Stimulated activated naive CD4-positive, alpha-beta T cell (primary cell): Measurements from ENCODE around the gene BEAN1.
"Not testable (repeated sequence)": the region's sequence is repeated elsewhere in the genome, so short reads cannot be mapped to it uniquely, and the experiment has no call there.

ENCODE experiments used
- DNase-seq, 6 experiments: peaks; one replicate each; lab custom pipeline; 2025; lab: John Stamatoyannopoulos, UW

The BEAN1 gene

DNA sequence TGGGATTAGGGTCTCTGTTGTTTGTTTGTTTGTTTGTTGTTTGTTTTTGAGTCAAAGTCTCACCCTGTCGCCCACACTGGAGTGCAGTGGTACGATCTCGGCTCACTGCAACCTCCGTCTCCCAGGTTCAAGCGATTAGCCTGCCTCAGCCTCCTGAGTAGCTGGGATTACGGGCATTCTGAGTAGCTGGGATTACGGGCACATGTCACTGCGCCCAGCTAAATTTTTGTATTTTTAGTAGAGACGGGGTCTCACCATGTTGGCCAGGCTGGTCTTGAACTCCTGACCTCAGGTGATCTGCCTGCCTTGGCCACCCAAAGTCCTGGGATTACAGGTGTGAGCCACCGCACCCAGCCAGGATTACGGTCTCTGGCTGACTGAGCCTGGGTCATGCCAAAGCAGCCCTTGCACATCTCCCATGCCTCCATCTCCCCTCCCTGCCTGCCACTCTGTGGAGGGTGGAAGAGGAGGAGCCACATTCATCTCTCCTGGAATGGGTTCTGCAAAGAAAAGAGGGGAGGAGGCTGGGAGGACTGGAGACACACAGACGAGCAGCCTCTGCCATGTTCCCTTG is 59.2 kb downstream of the BEAN1 start:
- DNase-seq = no peak

DNA sequence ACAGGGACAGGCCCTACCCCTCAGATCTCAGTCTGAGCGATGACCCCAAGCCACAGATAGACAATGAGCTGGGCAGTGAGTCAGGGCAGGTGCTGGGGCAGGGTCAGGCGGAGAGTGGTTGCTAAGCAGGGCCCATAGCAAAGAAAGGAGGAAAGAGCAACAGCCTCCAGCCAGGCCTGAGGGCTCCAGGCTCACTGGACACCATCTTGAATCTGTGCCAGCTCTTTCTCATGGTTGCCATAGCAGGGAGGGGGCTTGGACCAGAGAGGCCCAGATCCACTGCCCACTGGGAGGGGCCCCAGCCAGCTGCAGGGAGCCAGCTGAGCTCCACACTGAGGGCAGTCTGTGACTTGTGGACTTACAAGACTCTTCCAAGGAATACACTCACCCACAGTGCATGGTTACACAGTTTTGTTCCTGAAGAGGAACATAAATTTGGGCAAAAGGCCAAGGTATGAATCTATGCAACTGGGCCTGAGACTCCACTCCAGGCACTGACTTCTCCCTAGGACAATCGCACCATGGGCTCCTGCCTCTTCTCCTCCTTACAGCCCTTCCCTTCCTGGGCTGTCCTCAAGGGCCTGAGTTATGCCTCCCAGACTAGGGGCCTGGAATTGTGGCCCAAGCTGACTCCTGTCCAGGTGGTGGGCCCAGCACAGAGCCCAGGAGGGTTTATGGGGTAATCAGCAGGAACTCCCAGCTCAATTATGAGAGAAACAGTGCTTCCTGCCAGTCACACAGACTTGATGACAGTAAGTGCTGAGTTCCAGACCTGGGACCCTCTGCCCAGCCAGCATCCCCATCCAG is 59.9 kb downstream of the BEAN1 start:
- DNase-seq = no peak

DNA sequence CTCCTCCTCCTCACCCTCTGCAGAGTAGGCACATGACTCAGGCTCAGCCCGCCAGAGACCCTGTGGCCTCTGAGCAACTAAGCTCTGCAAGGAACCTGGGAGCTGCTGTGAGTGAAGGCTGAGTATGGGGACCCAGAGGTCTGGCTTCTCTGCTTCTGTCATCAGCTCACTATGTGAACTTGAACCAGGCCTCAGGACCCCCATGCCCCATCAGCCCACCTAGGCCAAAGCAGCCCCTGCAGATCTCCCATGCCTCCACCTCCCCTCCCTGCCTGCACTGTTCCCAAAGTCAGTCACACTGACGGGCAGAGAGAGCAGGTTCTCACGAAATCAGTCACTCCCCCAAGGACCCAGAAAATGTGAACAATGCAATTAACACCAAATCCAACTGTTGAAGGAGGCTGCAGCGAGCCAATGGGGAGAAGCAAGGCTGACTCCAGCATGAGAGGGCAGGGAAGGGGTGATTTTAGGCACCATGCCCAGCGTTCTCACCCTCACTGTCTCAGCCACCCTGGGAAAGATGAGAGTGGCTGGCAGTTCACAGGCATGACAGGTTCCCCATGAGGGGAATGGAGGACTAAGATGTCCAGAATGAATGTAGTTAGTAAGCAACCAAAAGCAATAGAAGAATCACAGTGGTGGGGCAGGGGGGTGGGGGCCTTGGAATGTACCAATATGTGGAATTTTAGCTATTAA is 60.6 kb downstream of the BEAN1 start:
- DNase-seq = no peak

DNA sequence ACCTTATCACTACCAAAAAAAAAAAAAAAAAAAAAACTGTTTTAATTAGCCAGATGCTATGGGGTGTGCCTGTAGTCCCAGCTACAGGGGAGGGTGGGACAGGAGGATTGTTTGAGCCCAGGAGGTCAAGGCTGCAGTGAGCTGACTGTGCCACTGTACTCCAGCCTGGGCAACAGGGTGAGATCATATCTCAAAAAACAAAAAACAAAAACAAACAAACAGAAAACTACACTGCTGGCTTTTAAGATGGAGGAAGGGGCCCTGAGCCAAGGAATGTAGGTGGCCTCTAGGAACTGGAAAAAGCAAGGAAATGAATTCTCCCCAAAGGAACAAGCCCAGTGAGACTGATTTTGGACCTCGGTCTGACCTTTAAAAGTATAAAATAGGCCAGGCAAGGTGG is 61.4 kb downstream of the BEAN1 start:
- DNase-seq = no peak

DNA sequence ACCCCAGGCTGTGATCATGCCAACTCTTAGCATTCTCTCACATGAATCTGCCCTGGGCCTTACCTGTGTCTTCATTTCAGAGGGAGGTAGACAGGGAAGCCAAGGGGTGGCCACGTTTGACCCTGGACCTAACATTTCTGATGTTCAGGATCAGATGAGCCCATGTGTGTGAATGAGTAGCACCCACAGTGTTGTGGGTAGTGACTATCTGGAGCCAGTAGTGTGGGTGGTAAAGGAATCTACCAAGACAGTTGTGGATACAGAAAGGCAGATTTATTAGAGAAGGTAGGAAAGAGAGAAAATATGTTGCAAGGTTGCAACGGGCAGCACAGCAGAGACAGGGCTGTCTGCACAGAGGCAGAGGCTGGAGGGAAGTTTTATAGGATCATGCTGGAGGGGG is 62.3 kb downstream of the BEAN1 start:
- no peak for DNase-seq

DNA sequence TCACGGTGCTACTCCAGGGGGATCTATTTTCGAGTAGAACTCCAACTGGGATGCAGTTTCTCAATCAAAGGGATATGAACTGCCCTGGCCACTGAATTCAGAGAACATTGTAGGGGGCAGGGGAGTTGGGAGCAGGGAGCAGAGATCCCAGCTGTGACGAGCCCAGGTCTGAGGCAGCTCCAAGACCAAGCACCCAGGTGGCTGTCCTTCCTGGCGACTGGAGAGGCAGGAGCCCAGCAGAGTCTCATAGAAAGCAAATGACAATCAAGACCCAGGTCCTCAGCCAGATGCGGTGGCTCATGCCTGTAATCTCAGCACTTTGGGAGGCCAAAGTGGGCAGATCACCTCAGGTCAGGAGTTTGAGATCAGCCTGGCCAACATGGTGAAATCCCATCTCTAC is 62.7 kb downstream of the BEAN1 start:
- DNase-seq = no peak

DNA sequence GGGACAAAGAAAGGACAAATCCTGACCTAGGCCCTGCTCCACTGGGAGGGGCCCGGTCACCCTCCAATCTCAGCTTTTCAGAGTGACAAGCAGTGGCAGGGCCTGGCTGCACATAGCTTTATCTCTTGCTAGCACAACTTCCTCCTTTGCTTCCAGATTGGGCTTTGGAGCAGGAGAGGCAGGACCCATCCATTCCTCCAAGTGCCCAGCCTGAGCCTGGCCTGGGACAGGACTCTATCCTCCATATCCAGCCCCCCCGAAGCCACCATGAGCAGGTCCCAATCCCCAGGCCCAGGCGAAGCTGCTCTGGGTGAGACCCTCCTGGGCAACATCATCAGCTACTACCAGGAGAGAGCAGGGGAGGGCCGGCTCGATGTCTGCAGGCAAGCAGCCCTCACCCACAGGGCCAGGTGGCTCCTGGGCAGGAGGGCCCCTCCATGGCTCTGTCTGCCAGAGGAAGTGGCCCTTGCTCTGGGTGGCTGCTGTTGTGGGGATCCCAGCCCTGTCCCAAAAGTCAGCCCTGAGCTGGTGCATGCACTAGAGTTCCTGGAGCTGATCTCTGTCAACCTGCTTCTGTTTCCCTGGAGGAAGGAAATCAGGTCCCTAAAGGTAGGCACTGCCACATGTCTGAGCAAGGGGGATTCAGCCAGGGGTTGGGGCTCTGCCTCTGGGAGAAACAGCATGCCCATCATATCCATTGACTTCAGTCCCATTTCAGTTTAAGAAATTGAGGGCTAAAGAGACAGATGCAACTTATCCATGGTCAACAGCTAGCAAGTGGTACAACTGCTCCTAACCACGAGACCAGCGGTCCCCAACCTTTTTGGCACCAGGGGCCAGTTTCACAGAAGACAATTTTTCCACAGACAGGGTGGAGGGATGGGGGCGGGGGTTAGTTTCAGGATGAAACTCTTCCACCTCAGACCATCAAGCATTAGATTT is 64.0 kb downstream of the BEAN1 start:
- DNase-seq = no peak

DNA sequence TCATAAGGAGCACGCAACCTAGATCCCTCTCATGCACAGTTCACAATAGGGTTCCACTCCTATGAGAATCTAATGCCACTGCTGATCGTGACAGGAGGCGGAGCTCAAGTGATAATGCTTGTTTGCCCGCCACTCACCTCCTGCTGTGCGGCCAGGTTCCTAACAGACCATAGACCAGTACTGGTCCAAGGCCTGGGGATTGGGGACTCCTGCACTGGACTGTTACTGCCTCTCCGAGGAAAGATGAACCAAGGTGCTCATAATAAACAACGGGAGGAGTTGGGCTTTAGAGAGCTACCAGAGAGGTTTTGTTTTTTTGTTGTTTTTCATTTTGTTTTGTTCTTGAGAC is 64.6 kb downstream of the BEAN1 start:
- DNase-seq = no peak

DNA sequence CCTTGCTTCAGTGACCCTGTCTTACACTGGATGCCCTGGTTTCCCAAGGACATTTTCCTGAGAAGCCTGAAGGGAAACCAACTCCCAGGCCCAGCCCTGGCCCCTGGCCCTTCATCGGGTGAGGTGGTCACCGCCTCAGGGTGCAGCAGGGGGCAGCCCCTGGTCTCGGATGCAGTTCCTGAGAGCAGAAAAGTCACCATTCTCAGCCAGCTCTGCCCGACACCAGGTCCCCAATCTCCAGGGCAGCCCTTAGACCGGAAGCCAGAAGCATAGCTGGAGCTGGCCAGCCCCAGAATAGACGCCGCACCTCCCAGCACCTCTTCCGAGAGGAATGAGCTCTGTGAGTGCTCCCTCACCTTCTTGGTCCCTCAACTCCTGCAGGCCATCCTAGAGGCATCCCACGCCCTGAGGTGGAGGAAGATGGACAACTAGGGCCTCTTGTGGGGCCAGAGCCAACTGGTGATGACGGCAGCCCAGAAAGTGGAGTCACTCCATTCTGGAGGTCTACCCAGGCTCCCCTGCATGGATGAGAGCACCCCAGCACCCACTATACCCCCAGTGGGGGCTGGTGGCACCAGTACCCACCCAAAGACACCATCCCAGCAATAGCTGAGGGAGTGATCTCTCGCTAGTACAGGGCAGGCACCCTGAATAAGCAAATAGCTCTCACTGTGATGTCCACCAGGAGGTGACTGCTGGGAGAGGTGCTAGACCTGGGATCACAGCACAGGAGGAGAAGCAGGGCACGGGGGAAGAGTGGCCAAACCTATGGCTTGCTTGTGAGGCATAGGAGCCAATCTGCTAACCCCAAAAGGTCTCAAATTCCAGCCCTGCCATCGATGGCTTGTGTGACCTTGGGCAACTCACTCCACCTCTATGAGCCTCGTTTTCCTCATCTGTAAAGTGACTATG is 66.7 kb downstream of the BEAN1 start:
- DNase-seq = no peak

DNA sequence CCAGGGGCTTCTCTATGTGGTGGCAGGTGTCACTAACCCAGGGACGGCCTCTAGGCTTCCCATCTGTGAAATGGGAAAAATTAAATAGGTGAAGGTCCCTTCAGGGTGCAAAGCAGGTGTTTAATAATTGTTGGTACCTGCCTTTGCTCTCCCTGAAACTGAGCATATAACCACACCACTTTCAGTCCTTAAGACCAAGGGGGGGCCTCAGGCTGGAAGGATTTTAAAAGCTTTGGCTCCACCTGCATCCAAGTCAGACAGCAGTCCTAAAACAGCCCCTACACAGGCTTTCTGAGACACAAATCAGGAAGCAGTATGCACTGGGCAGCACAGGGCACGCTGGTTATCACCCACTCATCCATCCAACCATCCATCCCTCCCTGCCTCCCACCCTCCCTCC is 67.8 kb downstream of the BEAN1 start:
- no peak for DNase-seq

DNA sequence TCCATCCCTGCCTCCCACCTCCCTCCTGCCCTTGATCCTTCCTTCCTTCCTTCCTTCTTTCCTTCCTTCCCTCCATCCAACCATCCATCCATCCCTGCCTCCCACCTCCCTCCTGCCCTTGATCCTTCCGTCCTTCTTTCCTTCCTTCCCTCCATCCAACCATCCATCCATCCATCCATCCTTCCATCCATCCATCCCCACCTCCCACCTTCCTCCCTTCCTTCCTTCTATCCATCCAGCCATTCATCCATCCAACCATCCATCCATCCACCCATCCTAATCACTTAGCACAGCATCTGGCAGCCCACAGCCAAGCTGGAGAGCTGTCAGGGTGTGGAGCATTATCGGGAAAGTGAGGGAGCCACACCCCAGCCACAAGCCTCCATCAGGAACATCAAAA is 68.3 kb downstream of the BEAN1 start:
- no peak for DNase-seq

DNA sequence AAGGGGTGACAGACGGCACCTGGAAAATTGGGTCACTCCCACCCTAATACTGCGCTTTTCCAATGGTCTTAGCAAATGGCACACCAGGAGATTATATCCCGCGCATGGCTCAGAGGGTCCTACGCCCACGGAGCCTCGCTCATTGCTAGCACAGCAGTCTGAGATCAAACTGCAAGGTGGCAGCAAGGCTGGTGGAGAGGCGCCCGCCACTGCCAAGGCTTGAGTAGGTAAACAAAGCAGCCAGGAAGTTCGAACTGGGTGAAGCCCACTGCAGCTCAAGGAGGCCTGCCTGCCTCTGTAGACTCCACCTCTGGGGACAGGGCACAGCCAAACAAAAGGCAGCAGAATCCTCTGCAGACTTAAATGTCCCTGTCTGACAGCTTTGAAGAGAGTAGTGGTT is 69.1 kb downstream of the BEAN1 start:
- not testable (repeated sequence) for DNase-seq

DNA sequence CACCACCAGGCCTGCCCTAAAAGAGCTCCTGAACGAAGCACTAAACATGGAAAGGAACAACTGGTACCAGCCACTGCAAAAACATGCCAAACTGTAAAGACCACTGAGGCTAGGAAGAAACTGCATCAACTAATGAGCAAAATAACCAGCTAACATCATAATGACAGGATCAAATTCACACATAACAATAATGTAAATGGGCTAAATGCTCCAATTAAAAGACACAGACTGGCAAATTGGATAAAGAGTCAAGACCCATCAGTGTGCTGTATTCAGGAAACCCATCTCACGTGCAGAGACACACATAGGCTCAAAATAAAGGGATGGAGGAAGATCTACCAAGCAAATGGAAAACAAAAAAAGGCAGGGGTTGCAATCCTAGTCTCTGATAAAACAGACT is 70.8 kb downstream of the BEAN1 start:
- not testable (repeated sequence) for DNase-seq

DNA sequence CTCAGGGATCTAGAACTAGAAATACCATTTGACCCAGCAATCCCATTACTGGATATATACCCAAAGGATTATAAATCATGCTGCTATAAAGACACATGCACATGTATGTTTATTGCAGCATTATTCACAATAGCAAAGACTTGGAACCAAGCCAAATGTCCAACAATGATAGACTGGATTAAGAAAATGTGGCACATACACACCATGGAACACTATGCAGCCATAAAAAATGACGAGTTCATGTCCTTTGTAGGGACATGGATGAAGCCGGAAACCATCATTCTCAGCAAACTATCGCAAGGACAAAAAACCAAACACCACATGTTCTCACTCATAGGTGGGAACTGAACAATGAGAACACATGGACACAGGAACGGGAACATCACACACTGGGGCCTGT is 74.5 kb downstream of the BEAN1 start:
- DNase-seq = not testable (repeated sequence)

DNA sequence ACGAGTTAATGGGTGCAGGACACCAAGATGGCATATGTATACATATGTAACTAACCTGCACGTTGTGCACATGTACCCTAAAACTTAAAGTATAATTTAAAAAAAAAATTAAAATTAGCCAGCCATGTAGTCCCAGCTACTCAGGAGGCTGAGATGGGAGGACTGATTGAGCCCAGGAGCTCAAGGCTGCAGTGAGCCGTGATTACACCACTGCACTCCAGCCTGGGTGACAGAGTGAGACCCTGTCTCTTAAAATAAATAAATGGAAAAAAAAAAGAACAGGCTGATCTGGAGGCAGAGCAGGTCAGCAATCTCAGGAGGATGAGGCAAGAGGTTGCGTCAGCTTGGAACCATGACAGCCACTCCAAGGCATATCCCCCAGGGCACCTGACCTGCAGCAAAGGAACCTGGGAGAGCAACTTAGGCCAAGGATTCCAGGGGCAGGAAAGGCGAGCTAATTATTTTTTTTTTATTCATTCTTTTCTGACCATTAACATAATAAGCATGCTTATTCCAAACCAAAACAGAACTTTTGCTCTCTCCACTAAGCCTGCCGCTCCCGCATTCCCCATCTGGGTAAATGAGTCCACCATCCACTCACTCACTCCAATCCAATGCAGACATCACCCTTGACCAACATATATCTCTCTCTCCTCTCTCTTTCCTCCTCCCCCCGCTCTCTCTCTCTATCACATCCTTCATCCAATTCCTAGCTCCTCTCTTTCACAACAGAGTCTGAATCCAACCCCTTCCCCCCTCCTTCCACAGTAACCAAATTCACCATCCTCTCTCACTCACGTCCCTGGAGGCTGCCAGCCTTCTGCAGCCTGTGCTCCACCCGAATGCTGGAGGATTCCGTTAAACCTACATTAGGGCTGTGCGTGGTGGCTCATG is 75.2 kb downstream of the BEAN1 start:
- DNase-seq = no peak

DNA sequence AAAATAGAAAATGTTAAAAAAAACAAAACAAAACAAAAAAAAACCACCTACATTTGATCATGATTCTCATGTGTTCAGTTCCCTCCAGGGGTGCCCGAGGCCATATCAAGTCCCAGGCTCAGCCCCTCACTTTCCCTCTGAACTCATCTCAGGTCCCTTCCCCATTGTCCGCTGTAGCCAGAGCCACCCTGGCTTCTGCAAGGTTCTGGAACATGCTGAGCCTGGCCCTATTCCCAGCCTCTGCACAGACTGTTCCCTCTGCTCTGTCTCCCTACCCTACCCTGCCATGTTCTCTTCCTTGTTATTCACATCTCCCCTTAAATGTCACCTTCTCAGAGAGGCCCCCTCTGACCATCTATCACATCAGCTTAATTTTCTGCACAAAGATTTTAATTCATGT is 75.9 kb downstream of the BEAN1 start:
- no peak for DNase-seq

DNA sequence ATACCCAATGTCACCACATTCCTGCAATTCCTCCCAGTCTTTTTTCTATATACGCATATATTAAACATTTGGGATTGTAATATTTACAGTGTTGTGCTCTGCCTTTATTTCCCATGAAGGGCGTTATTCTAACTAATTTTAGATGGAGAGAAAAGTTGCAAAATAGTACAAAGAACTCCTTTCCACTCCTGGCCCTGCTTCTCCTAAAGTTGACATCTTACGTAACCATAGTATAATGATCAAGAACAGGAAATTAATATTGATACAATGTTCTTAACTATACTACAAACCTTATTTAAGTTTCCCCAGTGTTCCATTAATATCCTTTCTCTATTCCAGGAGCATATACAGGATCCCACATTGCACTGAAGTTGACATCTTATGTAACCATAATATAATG is 76.5 kb downstream of the BEAN1 start:
- no peak for DNase-seq

DNA sequence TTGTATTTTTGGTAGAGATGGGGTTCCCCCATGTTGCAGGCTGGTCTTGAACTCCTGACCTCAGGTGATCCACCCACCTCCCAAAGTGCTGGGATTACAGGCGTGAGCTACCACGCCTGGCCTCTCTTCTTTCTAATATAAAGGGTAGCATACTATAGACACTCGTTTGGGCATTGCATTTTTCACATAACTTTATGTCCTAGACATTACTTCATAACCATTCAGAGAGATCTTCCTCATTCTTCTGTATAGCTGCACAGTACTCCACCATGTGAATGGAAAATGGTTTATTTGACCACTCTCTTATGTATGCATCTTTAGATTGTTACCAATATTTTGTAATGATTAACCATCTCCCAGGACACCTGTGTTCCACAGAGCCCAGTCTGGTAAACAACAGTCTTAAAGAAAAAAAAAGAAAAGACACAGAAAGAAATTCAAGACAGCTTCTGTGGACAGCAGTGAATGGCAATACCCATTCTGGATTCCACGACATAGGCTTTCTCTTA is 80.7 kb downstream of the BEAN1 start:
- no peak for DNase-seq

DNA sequence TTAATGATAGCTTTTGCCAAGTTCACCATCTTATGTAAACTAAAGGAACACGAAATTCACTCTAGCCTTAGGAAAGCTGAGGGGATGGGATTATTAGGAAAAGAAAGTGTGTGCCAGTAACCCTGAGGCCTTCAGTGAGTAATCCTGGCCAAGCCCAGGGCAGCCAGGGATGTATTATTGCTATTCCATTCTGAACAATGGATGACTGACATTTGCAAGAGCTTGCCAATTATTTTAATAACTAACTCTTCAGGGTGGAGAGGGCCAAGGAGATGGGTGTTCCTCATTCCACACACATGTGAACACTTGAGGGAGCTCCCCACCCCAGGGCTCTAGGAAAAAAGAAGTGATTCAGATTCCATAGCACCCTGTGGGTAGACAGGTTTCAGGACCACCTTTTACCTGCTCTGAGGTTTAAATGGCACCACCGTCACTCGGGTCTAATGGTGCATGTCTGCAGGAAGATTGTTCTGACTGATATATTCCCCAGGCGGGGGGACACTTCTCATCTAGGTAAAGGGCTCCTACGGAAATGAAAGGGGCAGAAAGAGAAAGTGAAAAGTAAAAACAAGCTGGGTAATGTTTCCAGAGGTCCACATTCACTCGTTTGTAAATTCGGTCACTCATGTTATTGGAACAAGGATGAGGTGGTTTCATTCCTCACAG is 81.3 kb downstream of the BEAN1 start:
- no peak for DNase-seq
